C4-2B (cell line): Measurements from ENCODE around the gene APLF.

Experiments used
- CTCF ChIP-seq: fragments of 450-650 bp; conservative IDR thresholded peaks from 2 replicates; pipeline ENCODE4 v1.5.1; 2017; ENCODE audit warnings: mild to moderate bottlenecking
- ZFX ChIP-seq: fragments of 450-650 bp; IDR thresholded peaks from 2 replicates; pipeline ENCODE4 v1.6.1; 2017

GRCh38 chr2:68432696-68433658 lies 34.4 kb upstream of the APLF start:
- TF ChIP-seq CTCF, result no peak
- TF ChIP-seq ZFX, result no peak
